ENCODE measurements around the gene CDK5RAP3. TPM values are rescaled to one million over a fixed set of nuclear protein-coding genes. Genes with fewer than 3 reads are reported as not detected.

The CDK5RAP3 gene
- total RNA-seq, 1 donor from 2014 or later: 251 TPM

DNA sequence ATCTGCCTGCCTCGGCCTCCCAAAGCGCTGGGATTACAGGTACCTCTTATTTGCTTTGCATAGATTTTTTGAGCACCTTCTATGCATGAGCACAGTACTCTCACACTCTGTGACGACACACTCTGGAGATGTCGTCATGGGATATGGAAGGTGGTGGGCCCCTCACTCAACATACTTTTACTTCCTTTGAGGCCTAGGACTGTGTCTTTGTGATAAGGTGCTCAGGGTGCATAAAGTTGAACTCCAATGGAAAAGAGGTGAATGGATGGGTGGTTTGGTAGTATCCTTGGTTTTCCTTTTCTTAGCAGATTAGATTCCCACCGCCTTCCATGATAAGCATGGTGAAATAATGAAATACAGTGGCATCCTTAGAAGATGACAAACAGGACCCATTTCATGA, 6.1 kb upstream of the CDK5RAP3 start:
- H3K27me3 Mint-ChIP-seq (ENCODE audit: low read depth): no peaks in the 10 kb centered on the region
- peaks cover 4% of the 10 kb centered on the region for H3K9me3 Mint-ChIP-seq
- DNase-seq (ENCODE audit: low spot score in 2 of 2, unreplicated experiment in 2 of 2): no peak
- H3K4me1 Mint-ChIP-seq: peaks cover 28% of the 10 kb centered on the region
- no peaks in the 10 kb centered on the region for H3K36me3 Mint-ChIP-seq
- TF ChIP-seq, protein P1, sequence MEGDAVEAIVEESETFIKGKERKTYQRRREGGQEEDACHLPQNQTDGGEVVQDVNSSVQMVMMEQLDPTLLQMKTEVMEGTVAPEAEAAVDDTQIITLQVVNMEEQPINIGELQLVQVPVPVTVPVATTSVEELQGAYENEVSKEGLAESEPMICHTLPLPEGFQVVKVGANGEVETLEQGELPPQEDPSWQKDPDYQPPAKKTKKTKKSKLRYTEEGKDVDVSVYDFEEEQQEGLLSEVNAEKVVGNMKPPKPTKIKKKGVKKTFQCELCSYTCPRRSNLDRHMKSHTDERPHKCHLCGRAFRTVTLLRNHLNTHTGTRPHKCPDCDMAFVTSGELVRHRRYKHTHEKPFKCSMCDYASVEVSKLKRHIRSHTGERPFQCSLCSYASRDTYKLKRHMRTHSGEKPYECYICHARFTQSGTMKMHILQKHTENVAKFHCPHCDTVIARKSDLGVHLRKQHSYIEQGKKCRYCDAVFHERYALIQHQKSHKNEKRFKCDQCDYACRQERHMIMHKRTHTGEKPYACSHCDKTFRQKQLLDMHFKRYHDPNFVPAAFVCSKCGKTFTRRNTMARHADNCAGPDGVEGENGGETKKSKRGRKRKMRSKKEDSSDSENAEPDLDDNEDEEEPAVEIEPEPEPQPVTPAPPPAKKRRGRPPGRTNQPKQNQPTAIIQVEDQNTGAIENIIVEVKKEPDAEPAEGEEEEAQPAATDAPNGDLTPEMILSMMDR (IDR thresholded peaks at IDR 0.05; ENCODE audit: unreplicated experiment): no peak
- no peak overlapping the region for H3K27ac Mint-ChIP-seq
- H3K4me3 Mint-ChIP-seq: no peak overlapping the region

DNA sequence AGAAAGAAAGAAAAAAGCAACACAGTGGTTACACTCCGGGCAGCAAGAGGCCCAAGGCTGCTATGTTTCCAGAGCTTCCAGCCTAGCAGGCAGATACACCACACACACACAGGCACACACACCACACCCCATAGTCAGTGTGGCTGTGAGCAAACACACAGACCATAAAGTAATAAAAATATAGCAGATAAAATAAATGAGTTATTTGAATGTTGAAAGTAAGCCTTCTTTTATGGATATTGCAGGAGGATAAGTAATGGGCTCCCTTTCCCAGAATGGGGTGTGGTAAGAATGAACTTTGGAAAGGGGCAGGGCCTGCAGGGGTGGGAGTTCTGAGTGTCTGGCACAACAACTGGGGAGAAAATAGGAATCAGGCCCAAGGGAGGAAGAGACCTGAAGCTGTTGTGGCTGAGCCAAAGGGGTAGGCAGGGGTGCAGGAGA, 4.8 kb upstream of the CDK5RAP3 start:
- TF ChIP-seq, protein P1 (IDR thresholded peaks at IDR 0.05; ENCODE audit: unreplicated experiment): no peak
- Mint-ChIP-seq H3K9me3 (peaks cover 4% of the 10 kb centered on the region), H3K36me3 (no peaks in the 10 kb centered on the region), H3K4me3 (no peak overlapping the region), H3K27ac (peak overlapping the region; percentile 37), H3K4me1 (peaks cover 31% of the 10 kb centered on the region), H3K27me3 (ENCODE audit: low read depth) (no peaks in the 10 kb centered on the region)
- no peak for DNase-seq (ENCODE audit: low spot score in 2 of 2, unreplicated experiment in 2 of 2)

DNA sequence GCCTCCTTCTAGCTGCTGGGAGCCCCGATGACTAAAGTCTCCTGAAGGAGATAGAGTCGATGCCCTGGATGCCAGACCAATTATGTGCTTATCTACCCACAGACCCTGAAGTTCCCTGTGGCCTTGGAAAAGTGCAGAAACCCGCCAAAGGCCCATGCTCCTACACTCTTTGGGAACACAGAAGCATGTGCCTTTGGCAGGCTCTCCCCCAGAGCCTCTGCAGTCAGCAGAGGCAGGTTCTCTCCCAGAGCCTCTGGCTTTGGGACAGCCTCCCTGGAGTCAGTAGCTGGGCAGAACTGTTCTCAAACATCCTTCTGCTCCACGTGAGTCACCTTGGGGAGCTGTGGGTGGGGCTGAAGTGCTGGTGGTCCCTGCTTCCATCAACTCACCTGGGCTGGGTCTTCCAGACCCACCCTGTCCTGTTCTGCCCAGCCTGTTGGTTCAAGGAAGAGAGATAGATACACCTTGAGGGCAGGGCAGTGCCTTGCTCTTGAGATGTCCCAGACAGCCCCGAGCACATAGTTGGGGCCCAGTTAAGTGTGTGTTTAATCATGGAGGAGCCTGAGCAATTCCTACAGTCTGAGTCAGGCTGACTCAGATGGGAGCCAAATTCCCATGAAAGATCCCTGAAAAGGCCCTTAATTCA, 3.2 kb upstream of the CDK5RAP3 start:
- no peak overlapping the region for H3K4me3 Mint-ChIP-seq
- TF ChIP-seq, protein P1 (IDR thresholded peaks at IDR 0.05; ENCODE audit: unreplicated experiment): no peak
- no peaks in the 10 kb centered on the region for H3K9me3 Mint-ChIP-seq
- H3K27ac Mint-ChIP-seq: no peak overlapping the region
- DNase-seq (ENCODE audit: low spot score in 2 of 2, unreplicated experiment in 2 of 2): no peak
- H3K4me1 Mint-ChIP-seq: peaks cover 41% of the 10 kb centered on the region
- no peaks in the 10 kb centered on the region for H3K27me3 Mint-ChIP-seq (ENCODE audit: low read depth)
- no peaks in the 10 kb centered on the region for H3K36me3 Mint-ChIP-seq

DNA sequence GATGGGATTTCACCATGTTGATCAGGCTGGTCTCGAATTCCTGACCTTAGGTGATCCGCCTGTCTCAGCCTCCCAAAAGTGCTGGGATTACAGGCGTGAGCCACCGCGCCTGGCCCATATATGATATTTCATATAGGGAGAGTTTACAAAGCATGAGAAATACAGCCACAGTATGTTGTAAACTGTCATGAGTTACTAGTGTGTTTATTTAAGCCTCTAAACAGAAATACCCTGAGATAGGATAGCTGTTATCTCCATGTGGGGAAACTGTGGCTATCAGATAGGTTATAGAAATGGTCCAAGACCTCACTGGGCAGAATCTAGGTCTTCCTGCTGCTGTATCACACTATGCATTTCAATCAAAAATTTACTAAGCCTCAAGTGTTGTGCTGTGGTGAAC, 2.1 kb upstream of the CDK5RAP3 start:
- no peak overlapping the region for H3K4me3 Mint-ChIP-seq
- no peaks in the 10 kb centered on the region for H3K9me3 Mint-ChIP-seq
- H3K27ac Mint-ChIP-seq: no peak overlapping the region
- H3K4me1 Mint-ChIP-seq: peaks cover 41% of the 10 kb centered on the region
- no peaks in the 10 kb centered on the region for H3K27me3 Mint-ChIP-seq (ENCODE audit: low read depth)
- TF ChIP-seq, protein P1 (IDR thresholded peaks at IDR 0.05; ENCODE audit: unreplicated experiment): no peak
- H3K36me3 Mint-ChIP-seq: no peaks in the 10 kb centered on the region
- DNase-seq (ENCODE audit: low spot score in 2 of 2, unreplicated experiment in 2 of 2): no peak

DNA sequence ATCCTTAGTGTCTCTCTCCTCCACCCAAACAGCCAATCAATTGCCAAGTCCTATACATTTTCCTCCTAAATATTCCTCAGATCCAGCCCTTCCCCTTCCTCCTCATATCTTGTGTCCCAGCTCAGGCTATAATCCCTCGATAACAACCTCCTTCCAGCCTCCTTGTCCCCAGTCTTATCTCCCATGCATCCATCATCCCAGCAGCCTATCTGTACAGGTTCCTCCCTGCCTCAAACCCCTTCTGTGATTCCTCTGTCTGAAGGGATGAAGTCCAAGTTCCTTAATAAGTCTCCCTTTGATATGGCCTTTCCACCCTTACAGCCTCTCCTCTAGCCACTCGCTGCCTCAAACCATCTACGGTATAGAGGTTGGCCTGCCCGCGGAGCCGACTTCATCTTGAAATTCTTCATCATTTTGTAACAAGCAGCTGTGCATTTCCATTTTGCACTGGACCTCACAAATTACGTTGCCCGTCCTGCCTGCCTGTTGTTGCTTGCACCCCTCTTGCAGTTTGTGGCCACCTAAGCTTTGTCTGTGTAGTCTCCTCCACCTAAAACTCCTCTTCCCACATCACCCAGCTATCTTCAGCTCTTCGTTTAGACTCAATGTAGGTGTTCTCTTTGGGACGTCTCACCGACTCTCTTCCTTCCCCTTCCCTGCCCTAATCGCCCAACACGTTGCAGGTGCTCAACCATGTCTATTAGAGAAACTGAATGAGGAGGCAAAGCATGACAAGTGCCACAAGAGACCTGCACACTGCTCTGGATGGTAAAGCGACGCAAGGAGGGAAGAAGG, 786 bp upstream of the CDK5RAP3 start:
- H3K36me3 Mint-ChIP-seq: peaks cover 2% of the 10 kb centered on the region
- peak overlapping the region; percentile 78 for H3K4me3 Mint-ChIP-seq
- peak overlapping the region; percentile 0 for H3K27ac Mint-ChIP-seq
- peaks cover 41% of the 10 kb centered on the region for H3K4me1 Mint-ChIP-seq
- H3K27me3 Mint-ChIP-seq (ENCODE audit: low read depth): no peaks in the 10 kb centered on the region
- TF ChIP-seq, protein P1 (IDR thresholded peaks at IDR 0.05; ENCODE audit: unreplicated experiment): no peak
- no peak for DNase-seq (ENCODE audit: low spot score in 2 of 2, unreplicated experiment in 2 of 2)
- no peaks in the 10 kb centered on the region for H3K9me3 Mint-ChIP-seq

All from mesothelial cell of epicardium (in vitro differentiated cells).